Activated CD4-positive, alpha-beta T cell treated with anti-CD3 and anti-CD28 coated beads for 4 hours (primary cell): ENCODE data around the gene RPL15.

ENCODE experiments used
- DNase-seq, 2 donors: peaks; one replicate each; pipeline ENCODE4 v3.0.0-alpha.2; 2020

RPL15 gene

GRCh38 chr3:23966328-23966727 is 49.4 kb downstream of the RPL15 start:
- DNase-seq = no peak

- no peak for DNase-seq
Observed at GRCh38 chr3:23968463-23969184, 51.7 kb downstream of the RPL15 start.

GRCh38 chr3:23969393-23969792 is 52.5 kb downstream of the RPL15 start:
- no peak for DNase-seq
